ENCODE data around the gene OTX2.

OTX2 gene

GRCh38 chr14:56810147-56810719 lies at the start of gene OTX2:
OTX2 (minus strand) TSS chr14:56810479; CDS start chr14:56805456, 5,023 bp downstream.
- TF ChIP-seq CTCF (IDR thresholded peaks at IDR 0.05; ENCODE audit: insufficient read depth, low read depth, low read length, missing control alignments), result no peak
- DNase-seq (ENCODE audit: low read depth), result no peak
- H3K4me3 ChIP-seq (ENCODE audit: low read depth, low read length), result no peak within 1 kb of the TSS

GRCh38 chr14:56858422-56858821 lies 48.1 kb upstream of the OTX2 start:
- no peak overlapping the region for H3K4me3 ChIP-seq (ENCODE audit: low read depth, low read length)
- TF ChIP-seq CTCF (IDR thresholded peaks at IDR 0.05; ENCODE audit: insufficient read depth, low read depth, low read length, missing control alignments), result no peak
- DNase-seq (ENCODE audit: low read depth), result no peak

GRCh38 chr14:56857216-56857615 lies 46.9 kb upstream of the OTX2 start:
- no peak overlapping the region for H3K4me3 ChIP-seq (ENCODE audit: low read depth, low read length)
- no peak for TF ChIP-seq CTCF (IDR thresholded peaks at IDR 0.05; ENCODE audit: insufficient read depth, low read depth, low read length, missing control alignments)
- DNase-seq (ENCODE audit: low read depth), result no peak

GRCh38 chr14:56855891-56856461 lies 45.7 kb upstream of the OTX2 start:
- no peak overlapping the region for H3K4me3 ChIP-seq (ENCODE audit: low read depth, low read length)
- no peak for DNase-seq (ENCODE audit: low read depth)
- TF ChIP-seq CTCF (IDR thresholded peaks at IDR 0.05; ENCODE audit: insufficient read depth, low read depth, low read length, missing control alignments), result no peak

- DNase-seq (ENCODE audit: low read depth), result no peak
- no peak overlapping the region for H3K4me3 ChIP-seq (ENCODE audit: low read depth, low read length)
- TF ChIP-seq CTCF (IDR thresholded peaks at IDR 0.05; ENCODE audit: insufficient read depth, low read depth, low read length, missing control alignments), result no peak
Observed at GRCh38 chr14:56854325-56854724, 44.0 kb upstream of the OTX2 start.

- no peak for DNase-seq (ENCODE audit: low read depth)
- TF ChIP-seq CTCF (IDR thresholded peaks at IDR 0.05; ENCODE audit: insufficient read depth, low read depth, low read length, missing control alignments), result no peak
- H3K4me3 ChIP-seq (ENCODE audit: low read depth, low read length), result no peak overlapping the region
Observed at GRCh38 chr14:56846970-56847930, 37.0 kb upstream of the OTX2 start.

Measured in GM12865 (cell line).